ENCODE data around the gene ADORA1.

DNA sequence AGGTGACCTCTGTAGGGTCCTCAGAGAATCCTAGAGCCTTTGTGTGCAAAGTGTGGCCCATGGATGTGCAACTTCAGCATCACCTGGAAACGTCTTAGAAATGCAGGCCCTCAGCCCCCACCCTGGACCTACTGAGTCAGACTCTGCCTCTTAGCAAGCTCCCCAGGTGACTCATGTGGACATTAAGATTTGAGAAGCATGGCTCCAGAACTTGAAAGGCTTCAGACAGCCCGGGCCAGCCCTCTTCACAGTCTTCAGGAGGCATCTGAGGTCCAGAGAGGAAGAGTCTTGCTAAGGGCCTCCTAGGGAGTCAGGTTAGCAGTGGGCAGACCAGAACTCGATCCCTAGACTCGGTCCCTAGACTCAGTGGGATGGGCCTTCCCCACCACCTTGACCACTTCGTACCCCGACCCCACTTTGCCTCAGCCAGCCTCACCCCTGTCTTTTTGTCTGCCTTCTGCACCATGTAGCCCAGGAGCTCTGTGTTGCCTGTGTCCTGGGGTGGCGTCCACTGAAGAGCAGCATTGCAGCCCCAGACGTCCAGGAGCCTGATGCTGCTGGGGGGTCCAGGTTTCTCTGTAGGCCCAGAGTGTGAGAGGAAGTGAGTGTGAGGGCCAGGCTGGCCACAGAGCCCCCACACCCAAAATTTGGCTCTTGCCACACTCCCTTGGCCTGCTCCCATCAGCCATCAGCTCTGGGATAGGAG is 43.3 kb downstream of the ADORA1 start:
- TF ChIP-seq, protein P1, sequence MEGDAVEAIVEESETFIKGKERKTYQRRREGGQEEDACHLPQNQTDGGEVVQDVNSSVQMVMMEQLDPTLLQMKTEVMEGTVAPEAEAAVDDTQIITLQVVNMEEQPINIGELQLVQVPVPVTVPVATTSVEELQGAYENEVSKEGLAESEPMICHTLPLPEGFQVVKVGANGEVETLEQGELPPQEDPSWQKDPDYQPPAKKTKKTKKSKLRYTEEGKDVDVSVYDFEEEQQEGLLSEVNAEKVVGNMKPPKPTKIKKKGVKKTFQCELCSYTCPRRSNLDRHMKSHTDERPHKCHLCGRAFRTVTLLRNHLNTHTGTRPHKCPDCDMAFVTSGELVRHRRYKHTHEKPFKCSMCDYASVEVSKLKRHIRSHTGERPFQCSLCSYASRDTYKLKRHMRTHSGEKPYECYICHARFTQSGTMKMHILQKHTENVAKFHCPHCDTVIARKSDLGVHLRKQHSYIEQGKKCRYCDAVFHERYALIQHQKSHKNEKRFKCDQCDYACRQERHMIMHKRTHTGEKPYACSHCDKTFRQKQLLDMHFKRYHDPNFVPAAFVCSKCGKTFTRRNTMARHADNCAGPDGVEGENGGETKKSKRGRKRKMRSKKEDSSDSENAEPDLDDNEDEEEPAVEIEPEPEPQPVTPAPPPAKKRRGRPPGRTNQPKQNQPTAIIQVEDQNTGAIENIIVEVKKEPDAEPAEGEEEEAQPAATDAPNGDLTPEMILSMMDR (conservative IDR thresholded peaks at IDR 0.05), result no peak
- no peak for TF ChIP-seq ZFX (IDR thresholded peaks at IDR 0.05)
